ENCODE results near the gene EEF1A1. TPM values are rescaled to one million over a fixed set of nuclear protein-coding genes. Genes with fewer than 3 reads are reported as not detected.

Gene EEF1A1
- total RNA-seq = 28,755 and 30,765 TPM in 2 replicates

GRCh38 chr6:73520688-73521350 lies at the start of gene EEF1A1:
Gene EEF1A1, minus strand, starts transcription at chr6:73521032. Its CDS starts 1,006 bp downstream, at chr6:73520026.

Other genes with a start within 250 kb of the EEF1A1 start
- not detected in 2 replicates for gene DPPA5, start 166.8 kb downstream of the EEF1A1 start, total RNA-seq
- gene KHDC3L, start 158.4 kb downstream of the EEF1A1 start, total RNA-seq = not detected in 2 replicates
- gene OOEP, start 151.1 kb downstream of the EEF1A1 start, total RNA-seq = 0.22 TPM in 1 of 2 replicates, not detected in the other
- 0.33 TPM in 1 of 2 replicates, not detected in the other for gene DDX43, start 126.2 kb downstream of the EEF1A1 start, total RNA-seq
- 0.69 and 0.98 TPM in 2 replicates for gene CGAS, start 68.7 kb downstream of the EEF1A1 start, total RNA-seq
- gene MTO1, start 59.3 kb downstream of the EEF1A1 start, total RNA-seq = 22.1 and 27.2 TPM in 2 replicates
- gene SLC17A5, start 133.0 kb upstream of the EEF1A1 start, total RNA-seq = 19.5 and 40.3 TPM in 2 replicates
- gene CD109, start 175.2 kb upstream of the EEF1A1 start, total RNA-seq = 3.8 and 3.9 TPM in 2 replicates